ENCODE data around the gene ARSA. TPM values are rescaled to one million over a fixed set of nuclear protein-coding genes. Genes with fewer than 3 reads are reported as not detected.
"Not testable (repeated sequence)": the region's sequence is repeated elsewhere in the genome, so short reads cannot be mapped to it uniquely, and the experiment has no call there.

The ARSA gene
- total RNA-seq, 1 experiment from 2014 or later: 16.6 TPM

DNA sequence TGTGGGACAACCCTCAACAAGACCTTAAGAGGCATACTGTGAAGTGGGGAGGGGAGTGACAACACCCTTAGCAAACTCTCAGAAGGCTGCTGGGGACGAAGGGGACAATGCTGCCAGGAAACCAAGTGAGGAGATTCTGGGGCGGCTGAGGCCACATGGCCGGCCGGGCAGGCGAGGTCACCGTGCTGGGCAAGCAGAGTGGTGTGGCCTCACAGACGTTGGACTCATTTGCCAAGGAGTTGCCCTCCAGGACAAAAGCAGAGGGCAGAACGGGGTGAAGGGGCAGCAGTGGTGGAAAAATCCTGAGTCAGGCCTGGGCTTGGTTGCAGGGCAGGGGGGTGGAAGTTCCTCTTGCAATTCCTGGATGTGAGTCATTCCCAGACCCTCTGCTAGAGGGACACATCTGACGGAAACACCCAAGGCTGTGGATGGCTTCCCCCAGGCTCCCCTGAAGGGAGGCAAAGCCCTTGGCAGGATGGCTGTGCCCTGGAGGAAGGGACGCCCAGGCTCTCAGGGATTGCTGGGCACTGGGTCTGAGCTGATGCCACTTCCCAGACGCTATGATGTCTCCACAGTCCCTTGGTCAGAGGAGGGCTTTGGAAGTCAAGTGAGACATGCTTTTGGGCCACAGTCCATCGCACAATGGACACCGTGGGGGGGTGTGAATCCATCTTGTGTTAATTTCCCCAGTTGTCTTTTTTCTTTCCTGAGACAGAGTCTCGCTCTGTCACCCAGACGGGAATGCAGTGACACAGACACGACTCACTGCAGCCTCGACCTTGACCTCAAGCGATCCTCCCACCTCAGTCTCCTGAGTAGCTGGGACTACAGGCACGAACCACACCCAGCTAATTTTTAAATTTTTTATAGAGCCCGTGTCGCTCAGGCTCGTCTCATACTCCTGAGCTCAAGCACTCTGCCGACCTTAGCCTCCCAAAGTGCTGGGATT, 28.4 kb upstream of the ARSA start:
- H3F3A ChIP-seq (ENCODE audit: insufficient read depth, low read depth): peaks cover 30% of the 10 kb centered on the region
- H3K27ac ChIP-seq: peak overlapping the region; percentile 83
- TSS peak; percentile 71 for BruUV-seq (replicated peaks)
- no peaks in the 10 kb centered on the region for H3K27me3 ChIP-seq (ENCODE audit: insufficient read depth, low read depth)
- peak overlapping the region; percentile 8; the same call in 1 of the 2 replicates for H3K4me3 ChIP-seq
- peak overlapping the region; percentile 72 for H2AFZ ChIP-seq
- peak; percentile 64 to 92 for DNase-seq
- CTCF ChIA-PET: interaction anchor here (0.7 kb wide), 1 partner anchor 36 kb away, joined by 3 read pairs; no protein-coding TSS in a partner anchor
- H3K79me2 ChIP-seq (ENCODE audit: low read depth): no peaks in the 10 kb centered on the region
- TF ChIP-seq, protein P1, sequence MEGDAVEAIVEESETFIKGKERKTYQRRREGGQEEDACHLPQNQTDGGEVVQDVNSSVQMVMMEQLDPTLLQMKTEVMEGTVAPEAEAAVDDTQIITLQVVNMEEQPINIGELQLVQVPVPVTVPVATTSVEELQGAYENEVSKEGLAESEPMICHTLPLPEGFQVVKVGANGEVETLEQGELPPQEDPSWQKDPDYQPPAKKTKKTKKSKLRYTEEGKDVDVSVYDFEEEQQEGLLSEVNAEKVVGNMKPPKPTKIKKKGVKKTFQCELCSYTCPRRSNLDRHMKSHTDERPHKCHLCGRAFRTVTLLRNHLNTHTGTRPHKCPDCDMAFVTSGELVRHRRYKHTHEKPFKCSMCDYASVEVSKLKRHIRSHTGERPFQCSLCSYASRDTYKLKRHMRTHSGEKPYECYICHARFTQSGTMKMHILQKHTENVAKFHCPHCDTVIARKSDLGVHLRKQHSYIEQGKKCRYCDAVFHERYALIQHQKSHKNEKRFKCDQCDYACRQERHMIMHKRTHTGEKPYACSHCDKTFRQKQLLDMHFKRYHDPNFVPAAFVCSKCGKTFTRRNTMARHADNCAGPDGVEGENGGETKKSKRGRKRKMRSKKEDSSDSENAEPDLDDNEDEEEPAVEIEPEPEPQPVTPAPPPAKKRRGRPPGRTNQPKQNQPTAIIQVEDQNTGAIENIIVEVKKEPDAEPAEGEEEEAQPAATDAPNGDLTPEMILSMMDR (conservative IDR thresholded peaks at IDR 0.05): no peak
- no peak for TF ChIP-seq EZH2 (IDR thresholded peaks at IDR 0.05; ENCODE audit: low read depth)
- H3K9me2 ChIP-seq (ENCODE audit: insufficient read depth): no peaks in the 10 kb centered on the region
- H3K9me3 ChIP-seq (ENCODE audit: insufficient read depth, low read depth): no peaks in the 10 kb centered on the region
- POLR2A ChIA-PET (ENCODE audit: unreplicated experiment): interaction anchor here (0.8 kb wide), 1 partner anchor 43 kb away, joined by 3 read pairs; no protein-coding TSS in a partner anchor
- no peaks in the 10 kb centered on the region for H4K20me1 ChIP-seq (ENCODE audit: insufficient read depth)
- no peaks in the 10 kb centered on the region for H3K36me3 ChIP-seq (ENCODE audit: low read depth)
- intact Hi-C loops (cut with micrococcal nuclease; ENCODE audit: unreplicated experiment): no loop called here
- H3K4me1 ChIP-seq (replicated peaks; ENCODE audit: insufficient read depth): peaks cover 39% of the 10 kb centered on the region
- peak overlapping the region; percentile 70 for H3K4me2 ChIP-seq

DNA sequence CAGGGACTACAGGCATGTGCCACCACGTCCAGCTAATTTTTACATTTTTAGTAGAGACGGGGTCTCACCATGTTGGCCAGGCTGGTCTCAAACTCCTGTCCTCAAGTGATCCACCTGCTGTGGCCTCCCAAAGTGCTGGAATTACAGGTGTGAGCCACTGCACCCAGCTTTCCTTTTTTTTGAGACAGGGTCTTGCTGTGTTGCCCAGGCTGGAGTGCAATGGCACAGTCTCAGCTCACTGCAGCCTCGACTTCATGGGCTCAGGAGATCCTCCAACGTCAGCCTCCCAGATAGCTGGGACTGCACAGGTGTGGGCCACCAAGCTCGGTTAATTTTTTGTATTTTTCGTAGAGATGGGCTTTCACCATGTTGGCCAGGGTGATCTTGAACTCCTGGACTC, 26.7 kb upstream of the ARSA start:
- H3K4me3 ChIP-seq; H3K27me3 ChIP-seq (ENCODE audit: insufficient read depth, low read depth); CTCF ChIA-PET; H4K20me1 ChIP-seq (ENCODE audit: insufficient read depth); BruUV-seq (replicated peaks); H2AFZ ChIP-seq; DNase-seq; H3K9me2 ChIP-seq (ENCODE audit: insufficient read depth); H3K9me3 ChIP-seq (ENCODE audit: insufficient read depth, low read depth); H3K4me2 ChIP-seq; H3K27ac ChIP-seq; intact Hi-C loops (cut with micrococcal nuclease; ENCODE audit: unreplicated experiment); H3K36me3 ChIP-seq (ENCODE audit: low read depth); POLR2A ChIA-PET (ENCODE audit: unreplicated experiment); H3K79me2 ChIP-seq (ENCODE audit: low read depth): not testable (repeated sequence)
- Histone ChIP-seq H3K4me1 (replicated peaks; ENCODE audit: insufficient read depth) (peaks cover 39% of the 10 kb centered on the region), H3F3A (ENCODE audit: insufficient read depth, low read depth) (peaks cover 25% of the 10 kb centered on the region)

DNA sequence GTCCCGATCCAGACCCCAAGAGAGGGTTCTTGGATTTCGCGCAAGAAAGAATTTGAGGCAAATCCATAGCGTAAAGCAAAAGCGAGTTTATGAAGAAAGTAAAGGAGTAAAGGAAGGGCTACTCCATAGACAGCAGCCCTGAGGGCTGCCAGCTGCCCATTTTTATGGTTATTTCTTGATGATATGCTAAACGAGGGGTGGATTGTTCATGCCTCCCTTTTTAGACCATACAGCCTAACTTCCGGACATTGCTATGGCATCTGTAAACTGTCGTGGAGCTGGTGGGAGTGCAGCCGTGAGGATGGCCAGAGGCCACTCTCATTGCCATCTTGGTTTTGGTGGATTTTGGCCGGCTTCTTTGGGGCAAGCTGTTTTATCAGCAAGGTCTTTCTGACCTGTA, 25.3 kb upstream of the ARSA start:
- Histone ChIP-seq H3F3A (ENCODE audit: insufficient read depth, low read depth) (peaks cover 25% of the 10 kb centered on the region), H3K27me3 (ENCODE audit: insufficient read depth, low read depth) (no peaks in the 10 kb centered on the region), H3K27ac (no peak overlapping the region), H3K9me3 (ENCODE audit: insufficient read depth, low read depth) (peaks cover 21% of the 10 kb centered on the region), H4K20me1 (ENCODE audit: insufficient read depth) (no peaks in the 10 kb centered on the region), H2AFZ (no peak overlapping the region), H3K9me2 (ENCODE audit: insufficient read depth) (no peaks in the 10 kb centered on the region), H3K4me2 (no peak overlapping the region), H3K79me2 (ENCODE audit: low read depth) (no peaks in the 10 kb centered on the region), H3K36me3 (ENCODE audit: low read depth) (no peaks in the 10 kb centered on the region), H3K4me1 (replicated peaks; ENCODE audit: insufficient read depth) (peaks cover 38% of the 10 kb centered on the region), H3K4me3 (no peak overlapping the region)
- POLR2A ChIA-PET (ENCODE audit: unreplicated experiment): no interaction called here
- CTCF ChIA-PET: no interaction called here
- no TSS peak for BruUV-seq (replicated peaks)
- intact Hi-C loops (cut with micrococcal nuclease; ENCODE audit: unreplicated experiment): no loop called here
- TF ChIP-seq, protein P1 (conservative IDR thresholded peaks at IDR 0.05): no peak
- TF ChIP-seq EZH2 (IDR thresholded peaks at IDR 0.05; ENCODE audit: low read depth): no peak
- DNase-seq: no peak

DNA sequence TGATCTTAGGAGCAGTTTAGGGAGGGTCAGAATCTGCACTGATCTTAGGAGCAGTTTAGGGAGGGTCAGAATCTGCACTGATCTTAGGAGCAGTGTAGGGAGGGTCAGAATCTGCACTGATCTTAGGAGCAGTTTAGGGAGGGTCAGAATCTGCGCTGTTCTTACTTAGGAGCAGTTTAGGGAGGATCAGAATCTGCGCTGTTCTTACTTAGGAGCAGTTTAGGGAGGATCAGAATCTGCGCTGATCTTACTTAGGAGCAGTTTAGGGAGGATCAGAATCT, 15.8 kb upstream of the ARSA start:
- H4K20me1 ChIP-seq (ENCODE audit: insufficient read depth); H3K9me2 ChIP-seq (ENCODE audit: insufficient read depth); POLR2A ChIA-PET (ENCODE audit: unreplicated experiment); H3K27ac ChIP-seq; H3K36me3 ChIP-seq (ENCODE audit: low read depth); H3F3A ChIP-seq (ENCODE audit: insufficient read depth, low read depth); H3K4me2 ChIP-seq; H3K4me1 ChIP-seq (replicated peaks; ENCODE audit: insufficient read depth); H3K79me2 ChIP-seq (ENCODE audit: low read depth); H3K4me3 ChIP-seq; BruUV-seq (replicated peaks); intact Hi-C loops (cut with micrococcal nuclease; ENCODE audit: unreplicated experiment); H2AFZ ChIP-seq; DNase-seq; CTCF ChIA-PET: not testable (repeated sequence)
- peaks cover 15% of the 10 kb centered on the region for H3K9me3 ChIP-seq (ENCODE audit: insufficient read depth, low read depth)
- peaks cover 33% of the 10 kb centered on the region for H3K27me3 ChIP-seq (ENCODE audit: insufficient read depth, low read depth)

DNA sequence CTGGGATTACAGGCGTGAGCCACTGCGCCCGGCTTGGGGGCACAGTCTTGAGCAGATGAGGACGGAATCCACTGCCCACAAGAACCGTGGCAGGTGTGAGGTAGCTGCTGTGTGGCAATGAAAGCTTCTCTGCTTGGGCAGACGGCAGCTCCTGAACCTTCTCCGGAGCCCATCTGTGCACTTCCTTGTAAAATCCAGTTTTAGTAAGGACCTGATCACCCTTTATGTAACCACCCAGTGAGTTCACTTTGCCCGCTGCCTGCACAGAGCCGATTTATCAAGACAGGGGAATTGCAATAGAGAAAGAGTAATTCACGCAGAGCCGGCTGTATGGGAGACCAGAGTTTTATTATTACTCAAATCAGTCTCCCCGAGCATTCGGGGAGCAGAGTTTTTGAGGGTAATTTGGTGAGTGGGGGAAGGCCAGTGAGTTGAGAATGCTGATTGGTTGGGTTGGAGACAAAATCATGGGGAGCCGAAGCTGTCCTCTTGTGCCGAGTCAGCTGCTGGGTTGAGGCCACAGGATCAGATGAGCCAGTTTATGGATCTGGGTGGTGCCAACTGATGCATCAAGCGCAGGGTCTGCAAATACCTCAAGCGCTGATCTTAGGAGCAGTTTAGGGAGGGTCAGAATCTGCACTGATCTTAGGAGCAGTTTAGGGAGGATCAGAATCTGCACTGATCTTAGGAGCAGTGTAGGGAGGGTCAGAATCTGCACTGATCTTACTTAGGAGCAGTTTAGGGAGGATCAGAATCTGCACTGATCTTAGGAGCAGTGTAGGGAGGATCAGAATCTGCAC, 15.3 kb upstream of the ARSA start:
- POLR2A ChIA-PET (ENCODE audit: unreplicated experiment); BruUV-seq (replicated peaks); CTCF ChIA-PET: not testable (repeated sequence)

More for the DNA sequence above, 15.3 kb upstream of the ARSA start:
- H3K4me1 ChIP-seq (replicated peaks; ENCODE audit: insufficient read depth); H3K4me3 ChIP-seq; intact Hi-C loops (cut with micrococcal nuclease; ENCODE audit: unreplicated experiment); H3F3A ChIP-seq (ENCODE audit: insufficient read depth, low read depth); H3K4me2 ChIP-seq; H4K20me1 ChIP-seq (ENCODE audit: insufficient read depth); DNase-seq; H2AFZ ChIP-seq; H3K9me2 ChIP-seq (ENCODE audit: insufficient read depth); H3K27ac ChIP-seq; H3K36me3 ChIP-seq (ENCODE audit: low read depth); H3K79me2 ChIP-seq (ENCODE audit: low read depth): not testable (repeated sequence)
- H3K9me3 ChIP-seq (ENCODE audit: insufficient read depth, low read depth): peaks cover 10% of the 10 kb centered on the region
- peaks cover 33% of the 10 kb centered on the region for H3K27me3 ChIP-seq (ENCODE audit: insufficient read depth, low read depth)
